Loucy (cell line): ENCODE results near the gene ISOC1.

Experiments used
- CTCF ChIP-seq: fragments of 200-600 bp; sonication (generic); conservative IDR thresholded peaks from 2 replicates; pipeline ENCODE4 v1.5.1; 2014; ENCODE audit warnings: mild to moderate bottlenecking, antibody characterized with exemption, low read length
- EZH2phosphoT487 ChIP-seq: fragments of 200-600 bp; IDR thresholded peaks from 2 replicates; pipeline ENCODE4 v1.6.1; 2018; ENCODE audit warnings: antibody characterized with exemption, mild to moderate bottlenecking, moderate library complexity, borderline replicate concordance

GRCh38 chr5:129078660-129079059 is 15.9 kb upstream of the ISOC1 start:
- TF ChIP-seq CTCF: no peak
- TF ChIP-seq EZH2phosphoT487: no peak
